IMR-90 (cell line): ENCODE measurements around the gene KRTAP10-10. TPM values are rescaled to one million over a fixed set of nuclear protein-coding genes. Genes with fewer than 3 reads are reported as not detected.

Experiments used
- ATAC-seq: fragments of 200-7000 bp; cut with Tn5 transposase; 2 replicates; pipeline ENCODE4 v1.9.1; 2020; ENCODE audit warnings: low read depth, mild to moderate bottlenecking, moderate library complexity
- BruUV-seq: library from RNA; stranded (reverse); fragments of 400-500 nt; replicated peaks from 2 replicates; lab custom pipeline; 2021; lab: Mats Ljungman, UMichigan
- CTCF ChIA-PET: fragments of 300-600 bp; formaldehyde crosslinking; extraction: SDS; loops from one replicate; lab custom pipeline; 2021; ENCODE audit warnings: antibody characterized with exemption; lab: Yijun Ruan, JAX
- POLR2A ChIA-PET: fragments of 300-600 bp; sonication (Branson Sonifier 250); formaldehyde crosslinking; loops from one replicate; lab custom pipeline; 2022; ENCODE audit warnings: antibody characterized with exemption; ENCODE audit not compliant: unreplicated experiment; lab: Charles Lee
- DNase-seq: peaks from one replicate; pipeline ENCODE4 v3.0.0; 2013
- H2AFZ ChIP-seq: replicated peaks from 2 replicates; pipeline ENCODE3; 2013; ENCODE audit warnings: low read length, mild to moderate bottlenecking; ENCODE audit not compliant: poor library complexity
- H2AK5ac ChIP-seq: 2 replicates; pipeline ENCODE4 v1.6.1; 2013; ENCODE audit warnings: low read depth, low read length, inconsistent platforms
- H2AK9ac ChIP-seq: replicated peaks from 2 replicates; pipeline ENCODE3; 2013; ENCODE audit warnings: mild to moderate bottlenecking, low read depth, low read length, moderate library complexity; ENCODE audit not compliant: poor library complexity
- H2BK120ac ChIP-seq: 2 replicates; pipeline ENCODE4 v1.6.1; 2013; ENCODE audit warnings: low read depth, low read length, inconsistent platforms
- H2BK15ac ChIP-seq: 3 replicates; pipeline ENCODE4 v1.6.1; 2013; ENCODE audit warnings: low read depth, low read length, inconsistent platforms
- H2BK20ac ChIP-seq: 2 replicates; pipeline ENCODE4 v1.6.1; 2013; ENCODE audit warnings: low read depth, mild to moderate bottlenecking, inconsistent platforms, low read length, moderate library complexity
- H2BK5ac ChIP-seq: 2 replicates; pipeline ENCODE4 v1.6.1; 2013; ENCODE audit warnings: mild to moderate bottlenecking, low read depth, low read length, inconsistent platforms; ENCODE audit not compliant: poor library complexity, severe bottlenecking
- H3K14ac ChIP-seq: replicated peaks from 2 replicates; pipeline ENCODE4 v1.6.1; 2013; ENCODE audit warnings: low read depth, low read length, inconsistent platforms
- H3K18ac ChIP-seq: 2 replicates; pipeline ENCODE4 v1.6.1; 2013; ENCODE audit warnings: low read depth, low read length, control low read depth
- H3K23ac ChIP-seq: 2 replicates; pipeline ENCODE4 v1.6.1; 2013; ENCODE audit warnings: low read depth, low read length, inconsistent platforms
- H3K27ac ChIP-seq: 2 replicates; pipeline ENCODE4 v1.5.1; 2013; ENCODE audit warnings: mild to moderate bottlenecking, control low read depth, low read length; ENCODE audit not compliant: insufficient read depth
- H3K27me3 ChIP-seq: 2 replicates; pipeline ENCODE4 v1.6.1; 2013; ENCODE audit warnings: low read length; ENCODE audit not compliant: control insufficient read depth, insufficient read depth
- H3K36me3 ChIP-seq: 2 replicates; pipeline ENCODE4 v1.6.1; 2013; ENCODE audit warnings: low read length, mixed read lengths; ENCODE audit not compliant: control insufficient read depth, insufficient read depth
- H3K4ac ChIP-seq: 2 replicates; pipeline ENCODE4 v1.6.1; 2013; ENCODE audit warnings: low read depth, low read length, inconsistent platforms
- H3K4me1 ChIP-seq: 2 replicates; pipeline ENCODE4 v1.6.1; 2013; ENCODE audit warnings: low read length, mixed read lengths; ENCODE audit not compliant: control insufficient read depth, insufficient read depth
- H3K4me2 ChIP-seq: 2 replicates; pipeline ENCODE4 v1.6.1; 2013; ENCODE audit warnings: low read depth, mild to moderate bottlenecking, control low read depth, low read length, moderate library complexity
- H3K4me3 ChIP-seq: 2 replicates; pipeline ENCODE4 v1.5.1; 2013; ENCODE audit warnings: low read depth, mild to moderate bottlenecking, control low read depth, low read length, moderate library complexity; ENCODE audit not compliant: insufficient read depth
- H3K56ac ChIP-seq: 2 replicates; pipeline ENCODE4 v1.6.1; 2013; ENCODE audit warnings: low read length, inconsistent platforms; ENCODE audit not compliant: insufficient read depth; ENCODE audit errors: extremely low read depth
- H3K79me1 ChIP-seq, 2 experiments: 2 replicates each; pipeline ENCODE4 v1.6.1; 2013; ENCODE audit warnings: low read length in 2 of 2, inconsistent platforms in 1 of 2, low read depth in 1 of 2
- H3K9ac ChIP-seq: 2 replicates; pipeline ENCODE4 v1.6.1; 2013; ENCODE audit warnings: low read depth, low read length, control low read depth
- H3K9me1 ChIP-seq: 2 replicates; pipeline ENCODE4 v1.6.1; 2013; ENCODE audit warnings: low read length, inconsistent platforms; ENCODE audit not compliant: insufficient read depth
- H3K9me3 ChIP-seq: 2 replicates; pipeline ENCODE4 v1.6.1; 2013; ENCODE audit warnings: low read length; ENCODE audit not compliant: control insufficient read depth, insufficient read depth
- H4K20me1 ChIP-seq: 2 replicates; pipeline ENCODE4 v1.6.1; 2013; ENCODE audit warnings: low read length, inconsistent platforms; ENCODE audit not compliant: insufficient read depth
- H4K5ac ChIP-seq: 2 replicates; pipeline ENCODE4 v1.6.1; 2013; ENCODE audit warnings: mild to moderate bottlenecking, low read depth, low read length, control low read depth
- H4K8ac ChIP-seq, 2 experiments: 2 replicates each; pipeline ENCODE4 v1.6.1; 2013; ENCODE audit warnings: low read depth in 2 of 2, low read length in 2 of 2, control low read depth in 1 of 2, inconsistent platforms in 1 of 2
- H4K91ac ChIP-seq: 2 replicates; pipeline ENCODE4 v1.6.1; 2013; ENCODE audit warnings: low read depth, low read length, inconsistent platforms; ENCODE audit not compliant: insufficient read depth
- CEBPB ChIP-seq: IDR thresholded peaks from 2 replicates; pipeline ENCODE4 v1.6.1; 2012; ENCODE audit warnings: low read depth, low read length, improper control_type of control experiment
- CHD1 ChIP-seq: IDR thresholded peaks from 2 replicates; pipeline ENCODE4 v1.6.1; 2012; ENCODE audit warnings: low read depth, low read length, improper control_type of control experiment
- CTCF ChIP-seq: conservative IDR thresholded peaks from 2 replicates; pipeline ENCODE4 v1.5.1; 2012; ENCODE audit warnings: mild to moderate bottlenecking, low read depth, low read length, improper control_type of control experiment
- FOS ChIP-seq: fragments of 150-350 bp; IDR thresholded peaks from 2 replicates; pipeline ENCODE4 v1.6.1; 2016; ENCODE audit warnings: low read depth, low read length
- MAFK ChIP-seq: IDR thresholded peaks from 2 replicates; pipeline ENCODE4 v1.6.1; 2012; ENCODE audit warnings: low read depth, low read length, improper control_type of control experiment
- MAZ ChIP-seq: IDR thresholded peaks from 2 replicates; pipeline ENCODE4 v1.6.1; 2012; ENCODE audit warnings: low read depth, mild to moderate bottlenecking, low read length, improper control_type of control experiment, moderate library complexity, borderline replicate concordance
- POLR2A ChIP-seq: IDR thresholded peaks from 2 replicates; pipeline ENCODE4 v1.6.1; 2012; ENCODE audit warnings: mild to moderate bottlenecking, low read depth, low read length
- RAD21 ChIP-seq: IDR thresholded peaks from 2 replicates; pipeline ENCODE4 v1.6.1; 2012; ENCODE audit warnings: low read length, improper control_type of control experiment
- RFX5 ChIP-seq: IDR thresholded peaks from 2 replicates; pipeline ENCODE4 v1.8.0; 2012; ENCODE audit warnings: low read depth, mild to moderate bottlenecking, low read length, moderate library complexity
- SMC3 ChIP-seq: fragments of 150-350 bp; IDR thresholded peaks from 2 replicates; pipeline ENCODE4 v1.6.1; 2016; ENCODE audit warnings: low read depth, mild to moderate bottlenecking, antibody characterized with exemption, low read length, moderate library complexity
- WGBS, 2 experiments: methylation state at CpG; one replicate each; pipeline versions ENCODE4 v1.1.5 to v1.1.7; 2013; ENCODE audit warnings: missing lambda C conversion rate in 2 of 2; ENCODE audit not compliant: insufficient read length in 1 of 2; ENCODE audit errors: extremely low coverage in 2 of 2; 5-methylcytosine and 5-hydroxymethylcytosine counted together
- dilution Hi-C: fragments of 300-500 bp; cut with HindIII; formaldehyde crosslinking; loops from one replicate; pipeline ENCODE4 v1.14.3; 2018; ENCODE audit warnings: low sequenced_read_pairs; ENCODE audit not compliant: unreplicated experiment
- in situ Hi-C: fragments of 300-500 bp; cut with MboI; formaldehyde crosslinking; loops from 3 replicates; pipeline ENCODE4 v1.14.3; 2019; ENCODE audit warnings: low sequenced_read_pairs, inconsistent platforms, mixed read lengths
- intact Hi-C: fragments of 100-400 bp; cut with micrococcal nuclease; formaldehyde crosslinking; loops from 2 replicates; pipeline ENCODE4 v1.10.0; 2022
- polyA plus RNA-seq, 3 experiments: library from polyadenylated mRNA; depleted of rRNA; stranded (reverse); fragments of >200 nt; gene quantifications; 2 replicates each; pipeline ENCODE4 v1.2.3, GENCODE V29; 2012; ENCODE audit warnings: low replicate concordance in 1 of 3
- total RNA-seq: library from RNA; depleted of rRNA; stranded (reverse); fragments of >200 nt; gene quantifications from 2 replicates; pipeline ENCODE4 v1.2.3, GENCODE V29; 2012
- TF ChIP-seq, protein P1 (sequence below): fragments of 150-350 bp; IDR thresholded peaks from 2 replicates; pipeline ENCODE4 v1.6.1; 2017; ENCODE audit warnings: mild to moderate bottlenecking, antibody characterized with exemption, low read length, low read depth

Gene KRTAP10-10
- total and polyA plus RNA-seq, 2 of the 4 experiments (the other 2 are of a cell fraction), result not detected

DNA sequence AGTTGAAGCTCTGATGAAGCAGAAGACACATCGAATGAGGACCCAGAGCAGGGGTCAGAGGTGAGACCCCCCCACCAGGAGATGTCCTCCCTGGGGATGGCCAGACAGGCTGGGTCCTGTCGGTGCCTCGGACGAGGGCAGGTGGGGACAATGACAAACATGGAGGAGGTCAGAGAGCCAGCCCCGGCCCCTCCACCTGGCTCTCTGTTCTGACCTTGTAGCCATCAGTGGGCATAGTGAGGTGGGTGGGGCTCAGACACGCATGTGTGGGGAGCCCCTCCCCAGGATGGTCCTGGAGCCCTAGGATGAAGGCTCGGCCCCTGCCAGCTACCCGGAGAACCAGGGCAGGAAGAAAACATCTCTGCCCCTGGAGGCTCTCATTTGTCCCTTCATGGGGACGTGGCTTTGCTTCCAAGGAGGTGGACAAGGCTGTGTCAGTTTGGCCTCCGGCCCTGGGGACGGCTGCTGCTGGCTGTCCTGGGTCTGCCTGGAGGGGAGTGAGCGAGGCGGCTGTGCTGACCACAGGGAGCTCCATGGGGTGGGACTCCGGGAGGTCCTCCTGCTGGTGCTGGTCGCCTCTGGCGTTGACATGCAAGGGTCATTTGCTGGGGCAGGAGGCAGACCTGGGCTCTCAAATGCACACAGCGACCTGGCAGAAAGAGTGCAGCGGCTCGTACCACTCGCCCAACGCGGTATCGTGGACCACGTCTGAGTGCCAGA lies 47.4 kb upstream of the KRTAP10-10 start:
- ATAC-seq (no peak), DNase-seq (no peak)
- H2AK9ac ChIP-seq, result no peak overlapping the region
- no peak overlapping the region for H2AK5ac ChIP-seq
- peaks cover 5% of the 10 kb centered on the region; the same call in 1 of the 2 replicates for H3K27me3 ChIP-seq
- no peak overlapping the region for H4K91ac ChIP-seq
- H3K9me1 ChIP-seq, result no peaks in the 10 kb centered on the region
- ChIA-PET POLR2A (no interaction called here), CTCF (interaction anchor here (0.6 kb wide), 1 partner anchor 570 kb away, joined by 3 read pairs; no protein-coding TSS in a partner anchor)
- no peak overlapping the region for H3K4me2 ChIP-seq
- no peaks in the 10 kb centered on the region for H4K20me1 ChIP-seq
- H4K5ac ChIP-seq, result no peak overlapping the region
- no TSS peak for BruUV-seq
- no peak overlapping the region for H3K27ac ChIP-seq
- no peak overlapping the region for H3K18ac ChIP-seq
- dilution Hi-C loops, result no loop called here
- H3K4me3 ChIP-seq, result no peak overlapping the region
- H2BK120ac ChIP-seq, result no peak overlapping the region
- intact Hi-C loops, result no loop called here
- no peaks in the 10 kb centered on the region for H3K79me1 ChIP-seq
- H3K4ac ChIP-seq, result no peak overlapping the region
- H3K56ac ChIP-seq, result no peak overlapping the region
- no peaks in the 10 kb centered on the region; the same call in 1 of the 2 replicates for H3K9me3 ChIP-seq
- in situ Hi-C loops, result no loop called here
- no peak overlapping the region for H3K14ac ChIP-seq
- no peak overlapping the region for H2AFZ ChIP-seq
- no peak overlapping the region for H2BK5ac ChIP-seq
- no peak overlapping the region for H3K9ac ChIP-seq
- no peak overlapping the region for H4K8ac ChIP-seq
- 61% methylated on average over 11 of the region's 24 CpGs; no CpG with 5 or more reads in 1 of the 2 experiments for WGBS, 2 experiments
- H2BK15ac ChIP-seq, result no peak overlapping the region
- H3K36me3 ChIP-seq, result no peaks in the 10 kb centered on the region
- H2BK20ac ChIP-seq, result no peak overlapping the region
- no peaks in the 10 kb centered on the region for H3K4me1 ChIP-seq
- TF ChIP-seq FOS, result no peak
- no peak for TF ChIP-seq CHD1
- no peak for TF ChIP-seq MAZ
- no peak for TF ChIP-seq SMC3
- no peak for TF ChIP-seq RAD21
- TF ChIP-seq CEBPB, result no peak
- no peak for TF ChIP-seq MAFK
- TF ChIP-seq RFX5, result no peak
- TF ChIP-seq, protein P1, sequence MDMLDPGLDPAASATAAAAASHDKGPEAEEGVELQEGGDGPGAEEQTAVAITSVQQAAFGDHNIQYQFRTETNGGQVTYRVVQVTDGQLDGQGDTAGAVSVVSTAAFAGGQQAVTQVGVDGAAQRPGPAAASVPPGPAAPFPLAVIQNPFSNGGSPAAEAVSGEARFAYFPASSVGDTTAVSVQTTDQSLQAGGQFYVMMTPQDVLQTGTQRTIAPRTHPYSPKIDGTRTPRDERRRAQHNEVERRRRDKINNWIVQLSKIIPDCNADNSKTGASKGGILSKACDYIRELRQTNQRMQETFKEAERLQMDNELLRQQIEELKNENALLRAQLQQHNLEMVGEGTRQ, result no peak
- no peak for TF ChIP-seq POLR2A
- no peak for TF ChIP-seq CTCF
- H3K23ac ChIP-seq, result no peak overlapping the region
